SH-SY5Y (cell line): ENCODE data around the gene SOS1.

Experiments used
- GATA2 ChIP-seq: IDR thresholded peaks from 2 replicates; pipeline ENCODE4 v1.6.1; 2011; ENCODE audit warnings: mild to moderate bottlenecking, low read depth, low read length
- GATA3 ChIP-seq: IDR thresholded peaks from 2 replicates; pipeline ENCODE4 v1.6.1; 2011; ENCODE audit warnings: low read depth, mild to moderate bottlenecking, low read length, moderate library complexity

GRCh38 chr2:39128919-39129391 lies 8.1 kb upstream of the SOS1 start:
- no peak for TF ChIP-seq GATA2
- no peak for TF ChIP-seq GATA3
